ENCODE data around the gene MED29.

The MED29 gene

GRCh38 chr19:39398297-39398864, 7.2 kb downstream of the MED29 start:
- DNase-seq (ENCODE audit: low read depth): peak; percentile 44

GRCh38 chr19:39399668-39400050, 8.5 kb downstream of the MED29 start:
- no peak for DNase-seq (ENCODE audit: low read depth)

- DNase-seq (ENCODE audit: low read depth): no peak
Measured at GRCh38 chr19:39400061-39400460, 8.9 kb downstream of the MED29 start.

GRCh38 chr19:39401070-39401548, 9.9 kb downstream of the MED29 start:
- no peak for DNase-seq (ENCODE audit: low read depth)

- DNase-seq (ENCODE audit: low read depth): peak; percentile 71
Measured at GRCh38 chr19:39401549-39402345, 10.6 kb downstream of the MED29 start.

- peak; percentile 84 for DNase-seq (ENCODE audit: low read depth)
Measured at GRCh38 chr19:39402346-39403300, 11.4 kb downstream of the MED29 start.

- peak; percentile 97 for DNase-seq (ENCODE audit: low read depth)
Measured at GRCh38 chr19:39403331-39404312, 12.4 kb downstream of the MED29 start.

- no peak for DNase-seq (ENCODE audit: low read depth)
Measured at GRCh38 chr19:39405261-39405957, 14.2 kb downstream of the MED29 start.

- peak; percentile 77 for DNase-seq (ENCODE audit: low read depth)
Measured at GRCh38 chr19:39405958-39406655, 14.9 kb downstream of the MED29 start.

- DNase-seq (ENCODE audit: low read depth): peak; percentile 79
Measured at GRCh38 chr19:39406656-39407409, 15.7 kb downstream of the MED29 start, which contains the start of gene ZFP36. TSS of gene ZFP36 (plus strand) at chr19:39406847. CDS start at chr19:39406905, 58 bp downstream.

GRCh38 chr19:39407410-39407659, 16.2 kb downstream of the MED29 start:
- no peak for DNase-seq (ENCODE audit: low read depth)

GRCh38 chr19:39407660-39408391, 16.6 kb downstream of the MED29 start:
- DNase-seq (ENCODE audit: low read depth): peak; percentile 44

- no peak for DNase-seq (ENCODE audit: low read depth)
Measured at GRCh38 chr19:39408392-39409207, 17.4 kb downstream of the MED29 start.

- peak; percentile 66 for DNase-seq (ENCODE audit: low read depth)
Measured at GRCh38 chr19:39409208-39410016, 18.2 kb downstream of the MED29 start.

GRCh38 chr19:39410017-39410830, 19.0 kb downstream of the MED29 start:
- peak; percentile 48 for DNase-seq (ENCODE audit: low read depth)

- DNase-seq (ENCODE audit: low read depth): no peak
Measured at GRCh38 chr19:39410831-39411080, 19.6 kb downstream of the MED29 start.

All from stimulated activated CD8-positive, alpha-beta memory T cell treated with anti-CD3 and anti-CD28 coated beads, Interleukin-4, amount 100 ng/mL, for 24 hours (primary cell).